Left cardiac atrium (tissue), 4 donors: ENCODE data around the gene AAGAB. TPM values are rescaled to one million over a fixed set of nuclear protein-coding genes. Genes with fewer than 3 reads are reported as not detected.

Experiments used
- ATAC-seq, 2 donors: fragments of 200-7000 bp; cut with Tn5 transposase; one replicate each; pipeline ENCODE4 v1.9.1; 2020; ENCODE audit warnings: mild to moderate bottlenecking in 2 of 2, moderate library complexity in 2 of 2
- DNase-seq: peaks from one replicate; pipeline ENCODE4 v3.0.0-alpha.2; 2020
- intact Hi-C, 2 donors: fragments of 100-400 bp; cut with DNase I; formaldehyde crosslinking; loops; one replicate each; pipeline versions ENCODE4 v1.14.1 to v1.15.1; 2022 to 2023
- total RNA-seq, 2 donors: library from RNA; stranded (reverse); fragmentation: NEBNext Ultra II Directional; extraction: Animal tissue kit (Norgen Biotek cat#: 25700); gene quantifications; one replicate each; pipeline ENCODE4 v1.2.1, GENCODE V29; 2021
- donor health status: DM: no; HTN: yes; CAD: no.
- donor health status: DM: no; HTN: yes; CAD: no; lungs with severe emphysema.
- donor health status: DM: yes; HTN: yes; CAD: no.
- donor health status: Dilated cardiomyopathy.

Gene AAGAB
- total RNA-seq, 2 donors from 2014 or later = 18.0 to 26.9 TPM

DNA sequence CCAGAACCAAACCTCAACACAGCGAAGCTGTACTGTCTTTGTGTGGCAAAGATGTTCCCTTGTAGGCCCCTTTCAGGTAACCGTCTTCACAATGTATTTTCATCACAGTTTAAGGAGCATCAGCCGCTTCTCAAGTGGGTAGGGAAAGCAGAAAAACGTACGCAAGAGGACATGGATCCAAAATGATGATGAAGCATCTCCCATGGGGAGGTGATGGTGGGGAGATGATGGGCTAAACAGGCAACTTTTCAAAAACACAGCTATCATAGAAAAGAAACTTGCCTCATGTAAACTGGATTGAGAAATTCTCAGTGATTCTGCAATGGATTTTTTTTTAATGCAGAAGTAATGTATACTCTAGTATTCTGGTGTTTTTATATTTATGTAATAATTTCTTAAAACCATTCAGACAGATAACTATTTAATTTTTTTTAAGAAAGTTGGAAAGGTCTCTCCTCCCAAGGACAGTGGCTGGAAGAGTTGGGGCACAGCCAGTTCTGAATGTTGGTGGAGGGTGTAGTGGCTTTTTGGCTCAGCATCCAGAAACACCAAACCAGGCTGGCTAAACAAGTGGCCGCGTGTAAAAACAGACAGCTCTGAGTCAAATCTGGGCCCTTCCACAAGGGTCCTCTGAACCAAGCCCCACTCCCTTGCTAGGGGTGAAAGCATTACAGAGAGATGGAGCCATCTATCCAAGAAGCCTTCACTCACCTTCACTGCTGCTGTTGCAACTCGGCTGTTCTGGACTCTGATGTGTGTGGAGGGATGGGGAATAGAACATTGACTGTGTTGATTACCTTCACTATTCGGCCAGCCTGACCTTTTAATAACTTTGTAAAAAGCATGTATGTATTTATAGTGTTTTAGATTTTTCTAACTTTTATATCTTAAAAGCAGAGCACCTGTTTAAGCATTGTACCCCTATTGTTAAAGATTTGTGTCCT, 60.0 kb downstream of the AAGAB start:
- DNase-seq = no peak
- no peak for ATAC-seq
- intact Hi-C loops = no loop called here

DNA sequence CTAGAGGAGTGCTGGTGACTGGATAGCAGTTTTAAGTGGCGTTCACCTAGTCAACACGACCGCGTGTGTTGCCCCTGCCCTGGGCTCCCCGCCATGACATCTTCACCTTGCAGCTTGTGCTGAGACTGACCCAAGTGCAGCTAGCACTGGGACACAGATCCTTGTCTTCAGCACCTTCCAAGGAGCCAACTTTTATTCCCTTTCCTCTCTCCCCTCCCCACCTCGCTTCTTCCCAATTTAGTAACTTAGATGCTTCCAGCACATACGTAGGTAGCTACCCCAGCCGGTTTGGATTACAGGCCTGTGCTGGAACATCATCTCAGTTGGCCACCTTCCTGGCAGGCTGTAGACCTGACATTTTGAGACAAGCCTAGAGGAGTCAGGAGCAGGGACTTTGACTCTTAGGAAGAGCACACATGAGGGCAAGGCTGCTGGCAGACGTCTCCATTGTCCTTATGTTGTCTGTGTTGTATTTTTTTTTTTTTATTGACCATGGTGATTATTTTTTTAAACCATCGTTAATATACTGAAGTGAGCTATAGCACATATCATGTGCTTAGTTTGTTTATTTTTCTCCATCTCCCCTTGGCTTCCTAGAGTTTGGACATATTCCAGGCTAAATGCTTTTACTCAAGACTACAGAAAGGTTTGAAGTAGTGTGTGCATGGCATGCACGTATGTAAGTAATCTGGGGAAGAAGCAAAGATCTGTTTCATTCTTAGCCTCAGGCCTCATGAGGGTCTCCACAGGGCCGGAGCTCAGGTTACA, 61.1 kb downstream of the AAGAB start:
- ATAC-seq (peak in 1 of 2 donors; percentile 7), DNase-seq (peak; percentile 60)
- intact Hi-C loops = no loop called here

DNA sequence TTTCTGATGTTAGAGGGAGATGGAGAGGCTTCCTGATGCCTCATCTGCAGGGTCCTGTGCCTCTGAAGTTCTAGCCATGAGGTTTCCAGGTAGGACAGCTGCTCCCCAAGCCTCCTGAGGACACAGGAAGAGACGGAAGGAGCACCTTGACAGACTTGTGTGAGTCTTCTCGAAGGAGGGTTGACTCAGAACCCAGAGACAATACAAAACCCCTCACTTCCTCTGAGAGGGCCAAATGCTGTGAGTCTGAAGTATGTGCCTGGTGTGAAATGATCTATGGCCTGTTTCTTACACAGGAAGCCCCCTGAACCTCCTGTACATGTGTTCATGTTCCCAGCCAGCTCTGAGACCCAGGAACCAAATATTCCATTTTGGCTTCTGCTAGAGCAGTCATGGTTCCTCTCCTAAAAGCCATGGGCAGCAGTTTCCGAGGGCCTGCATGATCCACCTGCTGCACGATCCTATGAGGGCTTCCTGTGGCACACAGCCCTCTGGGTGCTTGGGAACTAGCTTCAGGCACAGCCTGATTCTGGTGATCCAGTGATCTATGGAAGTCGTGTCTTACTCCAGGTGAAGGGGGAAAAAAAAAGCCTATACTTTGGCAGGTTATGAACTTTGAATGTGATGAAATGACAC, 62.2 kb downstream of the AAGAB start:
- intact Hi-C loops = no loop called here

DNA sequence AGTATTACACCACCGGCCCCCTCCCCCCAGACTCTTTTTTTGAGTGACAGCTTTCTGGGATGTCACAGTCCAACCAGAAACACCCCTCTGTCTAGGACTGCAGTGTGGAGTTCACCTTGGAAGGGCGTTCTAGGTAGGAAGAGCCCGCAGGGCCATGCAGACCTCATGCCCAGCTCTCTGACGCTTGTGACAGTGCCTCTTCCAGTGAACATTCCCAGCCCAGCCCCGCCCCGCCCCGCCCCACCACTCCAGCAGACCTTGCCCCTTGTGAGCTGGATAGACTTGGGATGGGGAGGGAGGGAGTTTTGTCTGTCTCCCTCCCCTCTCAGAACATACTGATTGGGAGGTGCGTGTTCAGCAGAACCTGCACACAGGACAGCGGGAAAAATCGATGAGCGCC, 63.6 kb downstream of the AAGAB start:
- DNase-seq (no peak), ATAC-seq (no peak)
- intact Hi-C loops = no loop called here

More for the DNA sequence above, 62.2 kb downstream of the AAGAB start:
- ATAC-seq = no peak
- no peak for DNase-seq

DNA sequence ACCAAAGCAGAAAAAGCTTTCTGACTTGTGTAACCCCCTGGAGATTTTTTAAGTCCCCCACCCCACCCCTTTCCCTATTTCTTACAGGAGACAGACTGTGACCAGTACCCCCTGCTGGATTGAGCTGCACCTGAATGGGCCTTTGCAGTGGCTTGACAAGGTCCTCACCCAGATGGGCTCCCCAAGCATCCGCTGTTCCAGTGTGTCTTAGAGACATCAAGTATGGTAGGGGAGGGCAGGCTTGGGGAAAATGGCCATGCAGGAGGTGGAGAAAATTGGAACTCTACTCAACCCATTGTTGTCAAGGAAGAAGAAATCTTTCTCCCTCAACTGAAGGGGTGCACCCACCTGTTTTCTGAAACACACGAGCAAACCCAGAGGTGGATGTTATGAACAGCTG, 64.1 kb downstream of the AAGAB start:
- intact Hi-C loops = no loop called here
- ATAC-seq = no peak

DNA sequence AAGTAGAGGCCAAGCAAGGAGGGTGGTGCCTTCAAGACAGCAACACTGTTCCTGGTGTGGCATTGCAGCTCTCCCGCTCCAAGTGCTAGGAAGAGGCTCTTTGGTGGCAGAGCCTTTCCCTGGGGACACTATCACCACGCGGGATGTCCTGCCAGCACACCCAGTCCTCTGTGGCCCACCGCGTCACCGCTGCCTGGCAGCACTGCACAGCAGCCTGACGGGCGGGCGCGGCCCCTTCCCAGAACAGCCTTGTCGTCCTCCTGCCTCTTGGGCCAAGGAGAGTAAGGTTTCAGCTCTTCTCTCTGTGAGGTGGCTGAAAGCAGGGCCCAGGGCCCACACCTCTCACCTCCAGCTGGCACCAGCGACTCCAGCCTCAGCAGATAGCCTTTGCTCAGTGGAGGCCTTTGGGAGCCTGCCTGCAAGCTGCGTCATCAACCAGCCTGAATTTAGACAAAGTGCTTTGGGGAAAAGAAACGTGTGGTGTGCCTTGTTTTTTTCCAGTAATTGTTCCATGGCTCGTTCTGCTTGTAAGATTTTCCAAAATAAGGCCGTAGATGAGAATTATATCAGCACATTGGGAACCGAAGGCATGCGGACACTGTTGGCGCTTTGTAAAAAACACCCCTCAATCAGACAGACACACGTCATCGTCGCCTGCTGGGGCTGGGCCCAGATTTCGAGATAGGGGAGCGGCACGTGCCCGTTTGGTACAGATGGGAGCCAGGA, 65.0 kb downstream of the AAGAB start:
- ATAC-seq (peak; percentile 79 to 87), DNase-seq (peak; percentile 94)
- intact Hi-C loops = loop anchor here (5.0 to 10.0 kb wide), 2 partner anchors 122 to 125 kb away; partner anchors contain the start of gene SMAD3 (in 2 of the 2)

More for the DNA sequence above, 64.1 kb downstream of the AAGAB start:
- DNase-seq = no peak

GRCh38 chr15:67188551-67189218, 65.8 kb downstream of the AAGAB start:
- no peak for DNase-seq
- peak in 1 of 2 donors; percentile 5 for ATAC-seq
- intact Hi-C loops = loop anchor here (5.0 to 10.0 kb wide), 2 partner anchors 121 to 124 kb away; partner anchors contain the start of gene SMAD3 (in 2 of the 2)

DNA sequence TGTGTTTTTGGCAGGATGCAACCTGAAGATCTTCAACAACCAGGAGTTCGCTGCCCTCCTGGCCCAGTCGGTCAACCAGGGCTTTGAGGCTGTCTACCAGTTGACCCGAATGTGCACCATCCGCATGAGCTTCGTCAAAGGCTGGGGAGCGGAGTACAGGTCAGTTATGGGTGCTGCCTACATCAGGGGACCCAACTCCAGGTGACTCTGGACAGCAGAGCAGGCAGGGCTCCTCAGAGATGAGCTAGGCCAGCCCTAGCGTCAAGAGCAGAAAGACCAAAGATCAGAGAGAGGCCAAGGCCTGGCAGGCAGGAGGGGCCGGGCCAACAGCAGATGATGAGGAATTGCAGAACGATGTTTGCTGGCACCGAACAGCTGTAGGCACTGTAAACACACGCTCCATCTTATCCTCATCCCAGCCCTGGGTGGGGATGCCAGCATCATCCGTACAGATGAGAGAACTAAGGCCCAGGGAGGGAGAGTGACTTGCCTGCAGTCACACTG, 67.1 kb downstream of the AAGAB start:
- intact Hi-C loops = loop anchor here (5.0 to 10.0 kb wide), 2 partner anchors 120 to 123 kb away; partner anchors contain the start of gene SMAD3 (in 2 of the 2)
- no peak for DNase-seq
- ATAC-seq = no peak

DNA sequence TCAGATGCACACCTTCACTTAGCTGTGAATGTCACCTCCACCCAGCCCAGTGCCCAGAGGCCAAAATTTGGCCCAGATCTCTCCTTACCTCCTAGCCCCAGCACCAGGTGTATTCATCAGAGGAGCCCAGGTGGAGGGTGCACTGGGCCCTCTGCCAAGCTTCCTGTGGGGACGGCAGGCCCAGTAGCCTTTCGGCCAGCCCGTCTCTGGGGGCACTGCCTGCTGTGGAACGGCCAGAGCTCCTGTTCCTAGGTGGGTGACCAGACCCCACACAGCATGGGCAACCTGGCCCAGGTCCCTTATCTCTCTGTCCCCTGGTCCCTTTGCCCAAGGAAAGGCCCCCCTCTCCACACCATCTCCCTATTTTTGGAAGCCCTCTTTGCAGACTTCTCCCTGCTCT, 67.8 kb downstream of the AAGAB start:
- ATAC-seq (no peak), DNase-seq (no peak)
- intact Hi-C loops = loop anchor here (5.0 to 10.0 kb wide), 2 partner anchors 119 to 122 kb away; partner anchors contain the start of gene SMAD3 (in 2 of the 2)

DNA sequence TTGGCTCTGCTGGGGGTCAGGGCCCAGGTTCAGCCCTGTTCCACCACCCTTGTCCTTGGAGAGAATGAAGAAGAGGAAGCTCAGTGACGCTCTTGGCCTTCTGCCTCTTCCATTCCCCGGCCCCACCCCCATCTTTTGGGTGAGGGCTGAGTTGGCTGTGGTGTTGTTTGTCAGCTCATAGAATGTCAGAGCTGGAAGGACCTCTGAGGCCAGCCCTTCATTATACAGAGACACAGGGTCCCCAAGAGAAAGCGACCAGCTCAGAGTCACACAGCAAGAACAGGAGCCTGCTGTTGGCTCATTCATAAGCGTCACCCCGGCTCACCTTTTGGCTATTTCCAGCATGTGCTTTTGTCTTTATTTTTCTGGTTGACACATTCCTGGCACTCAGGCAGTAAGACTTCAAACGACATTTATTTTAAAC, 68.2 kb downstream of the AAGAB start:
- intact Hi-C loops = loop anchor here (5.0 to 10.0 kb wide), 2 partner anchors 119 to 121 kb away; partner anchors contain the start of gene SMAD3 (in 2 of the 2)
- DNase-seq = peak; percentile 79
- ATAC-seq = peak; percentile 45 to 52

DNA sequence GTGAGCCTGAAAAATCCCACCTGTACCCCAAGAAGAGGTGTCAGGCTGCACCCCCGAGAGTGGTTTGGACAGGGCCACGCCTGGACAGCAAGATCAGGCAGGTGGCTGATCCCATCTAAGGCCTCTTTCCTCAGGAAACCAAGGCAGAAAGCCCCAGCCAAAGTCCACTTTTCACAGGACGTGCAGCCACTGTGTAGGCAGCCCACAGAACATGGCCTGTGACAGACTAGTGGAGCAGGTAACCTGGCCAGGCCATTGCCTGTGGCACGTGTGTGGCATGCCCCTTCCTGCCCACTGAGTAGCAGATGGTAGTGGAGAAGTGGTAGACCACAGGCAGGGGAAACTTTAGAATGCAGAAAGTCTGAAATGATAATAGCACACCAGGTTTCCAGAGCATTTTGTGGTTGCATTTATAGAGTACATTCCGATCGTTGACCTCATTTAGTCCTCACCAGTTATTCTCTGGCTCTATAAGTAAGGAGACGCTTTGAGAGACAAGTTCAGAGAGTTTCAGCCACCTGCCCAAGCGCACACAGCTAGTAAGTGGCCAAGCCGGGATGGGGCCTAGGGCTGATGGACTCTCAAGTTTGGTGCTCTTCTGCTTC, 68.7 kb downstream of the AAGAB start:
- ATAC-seq = no peak
- intact Hi-C loops = loop anchor here (5.0 to 10.0 kb wide), 2 partner anchors 118 to 121 kb away; partner anchors contain the start of gene SMAD3 (in 2 of the 2)
- no peak for DNase-seq

GRCh38 chr15:67185051-67185450, 69.4 kb downstream of the AAGAB start:
- intact Hi-C loops = loop anchor here (5.0 to 10.0 kb wide), 2 partner anchors 118 to 120 kb away; partner anchors contain the start of gene SMAD3 (in 2 of the 2)
- ATAC-seq (no peak), DNase-seq (no peak)

GRCh38 chr15:67184208-67184925, 70.1 kb downstream of the AAGAB start:
- DNase-seq (no peak), ATAC-seq (no peak)
- intact Hi-C loops = loop anchor here in 1 of 2 donors (10.0 kb wide), 1 partner anchor 120 kb away; the partner anchor contains the start of gene SMAD3

DNA sequence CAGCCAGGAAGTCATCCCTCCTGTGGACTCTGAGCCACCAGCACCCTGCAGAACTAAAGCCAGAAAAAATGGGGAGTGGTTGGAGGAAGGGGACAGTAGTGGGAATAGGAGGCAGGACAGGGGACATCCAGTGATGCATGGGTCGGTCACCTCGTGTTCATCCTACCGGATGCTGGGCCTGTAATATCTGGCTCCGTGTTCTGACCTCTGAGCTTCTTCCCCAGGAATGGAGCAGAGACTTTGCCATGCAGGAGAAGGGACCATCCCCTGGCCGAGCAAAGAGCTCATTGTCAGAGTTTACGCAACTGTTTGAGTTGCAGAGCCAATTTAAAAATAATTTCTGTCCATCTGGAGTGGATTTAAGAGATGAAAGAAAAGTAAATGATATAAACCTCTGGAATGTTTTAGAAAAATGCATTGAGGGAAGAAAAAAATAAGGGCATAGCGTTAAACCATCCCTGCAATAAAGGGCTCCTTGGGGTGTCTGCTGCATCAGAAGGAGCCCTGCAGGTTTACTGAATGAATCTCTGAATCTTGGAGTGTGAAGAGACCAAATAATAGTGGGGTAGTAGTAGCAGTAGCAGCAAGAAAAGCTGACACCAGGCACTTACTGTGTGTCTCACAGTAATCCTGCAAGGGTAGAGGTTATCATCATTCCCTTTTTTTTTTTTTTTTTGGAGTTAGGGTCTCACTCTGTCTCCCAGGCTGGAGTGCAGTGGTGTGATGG, 70.9 kb downstream of the AAGAB start:
- no peak for ATAC-seq
- no peak for DNase-seq
- intact Hi-C loops = loop anchor here in 1 of 2 donors (10.0 kb wide), 1 partner anchor 119 kb away; the partner anchor contains the start of gene SMAD3

DNA sequence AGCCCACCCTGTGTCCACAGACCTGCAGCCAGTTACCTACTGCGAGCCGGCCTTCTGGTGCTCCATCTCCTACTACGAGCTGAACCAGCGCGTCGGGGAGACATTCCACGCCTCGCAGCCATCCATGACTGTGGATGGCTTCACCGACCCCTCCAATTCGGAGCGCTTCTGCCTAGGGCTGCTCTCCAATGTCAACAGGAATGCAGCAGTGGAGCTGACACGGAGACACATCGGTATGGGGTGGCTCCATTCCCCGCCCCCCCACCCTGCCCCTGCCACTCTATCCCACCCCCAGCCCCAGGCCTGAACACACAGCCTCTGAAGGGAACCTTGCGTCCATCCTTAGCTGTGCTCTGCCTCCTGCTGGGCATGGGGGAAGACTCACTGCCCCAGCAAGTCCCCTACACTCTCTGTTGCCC, 73.2 kb downstream of the AAGAB start:
- ATAC-seq = no peak

More for the DNA sequence above, 73.2 kb downstream of the AAGAB start:
- intact Hi-C loops = loop anchor here in 1 of 2 donors (10.0 kb wide), 1 partner anchor 116 kb away; the partner anchor contains the start of gene SMAD3
- no peak for DNase-seq
